Pancreas (tissue), 10 donors: Measurements from ENCODE around the gene ENPEP. TPM values are rescaled to one million over a fixed set of nuclear protein-coding genes. Genes with fewer than 3 reads are reported as not detected.

Experiments used
- ATAC-seq, 4 donors: fragments of 200-7000 bp; cut with Tn5 transposase; one replicate each; pipeline versions ENCODE4 v1.8.0 to v1.9.1; 2020; ENCODE audit warnings: mild to moderate bottlenecking in 4 of 4, moderate library complexity in 4 of 4
- DNase-seq, 6 donors: peaks; one replicate each; pipeline ENCODE4 v3.0.0-alpha.2; 2020
- FAIRE-seq: peaks from 2 replicates; lab custom pipeline; 2012; peaks lifted over from hg19 to GRCh38; lab: Jason Lieb, UNC
- H3K27ac ChIP-seq, 4 donors: fragments of 200-600 bp; sonication (generic); 1 replicate in 3 of 4; 2 replicates in 1 of 4; pipeline versions ENCODE4 v1.5.0 to v1.8.0; 2020
- H3K27me3 ChIP-seq, 4 donors: fragments of 200-600 bp; one replicate each; pipeline ENCODE4 v1.8.0; 2021
- H3K36me3 ChIP-seq, 3 donors: fragments of 200-600 bp; sonication (generic) in 1 of 3; one replicate each; pipeline versions ENCODE4 v1.5.0 to v1.8.0; 2020 to 2021
- H3K4me1 ChIP-seq, 3 donors: fragments of 200-600 bp; one replicate each; pipeline ENCODE4 v1.8.0; 2021
- H3K4me3 ChIP-seq, 4 donors: fragments of 200-600 bp; sonication (generic) in 2 of 4; one replicate each; pipeline versions ENCODE4 v1.5.0 to v1.8.0; 2020 to 2021
- H3K9me3 ChIP-seq, 4 donors: fragments of 200-600 bp; one replicate each; pipeline ENCODE4 v1.8.0; 2021
- CTCF ChIP-seq, 4 donors: fragments of 200-600 bp; sonication (generic) in 3 of 4; IDR thresholded peaks; one replicate each; pipeline versions ENCODE4 v1.5.0 to v1.8.0; 2021; ENCODE audit warnings: antibody characterized with exemption in 4 of 4
- WGBS, 2 donors: extraction: QIAGEN DNeasy Blood & Tissue Kit; methylation state at CpG; one replicate each; pipeline ENCODE4 v1.1.7; 2013; 5-methylcytosine and 5-hydroxymethylcytosine counted together
- intact Hi-C, 3 donors: fragments of 100-400 bp; cut with DNase I; formaldehyde crosslinking; loops; one replicate each; pipeline versions ENCODE4 v1.11.1 to v1.14.2; 2022
- polyA plus RNA-seq, 2 donors: library from polyadenylated mRNA; stranded (reverse); fragments of 200-250 nt; gene quantifications; one replicate each; pipeline ENCODE4 v1.2.3, GENCODE V29; 2013
- total RNA-seq, 6 donors: library from RNA; stranded (reverse); fragmentation: NEBNext Ultra II Directional in 4 of 6; extraction: Animal tissue kit (Norgen Biotek cat#: 25700) in 4 of 6; gene quantifications; one replicate each; pipeline versions ENCODE4 v1.2.1 to v1.2.4, GENCODE V29; 2021 to 2023
- donor health status: healthy with polysubstance abuse.
- donor health status: DM: no; HTN: no; CAD: no; lungs with moderate emphysema.
- donor health status: DM: no; HTN: no; CAD: no.
- donor health status: control.
- donor health status: control.
- donor health status: Bipolar disorder and iron deficiency.
- donor health status: DM: yes; HTN: yes; CAD: no.
- donor health status: DM: no; HTN: no; CAD: no.
- donor health status: DM: no; HTN: no; CAD: no.
- donor health status: DM: yes; HTN: yes; CAD: no.

The ENPEP gene
- total and polyA plus RNA-seq, 8 donors, result 0.27 to 3.1 (median 0.75) TPM

DNA sequence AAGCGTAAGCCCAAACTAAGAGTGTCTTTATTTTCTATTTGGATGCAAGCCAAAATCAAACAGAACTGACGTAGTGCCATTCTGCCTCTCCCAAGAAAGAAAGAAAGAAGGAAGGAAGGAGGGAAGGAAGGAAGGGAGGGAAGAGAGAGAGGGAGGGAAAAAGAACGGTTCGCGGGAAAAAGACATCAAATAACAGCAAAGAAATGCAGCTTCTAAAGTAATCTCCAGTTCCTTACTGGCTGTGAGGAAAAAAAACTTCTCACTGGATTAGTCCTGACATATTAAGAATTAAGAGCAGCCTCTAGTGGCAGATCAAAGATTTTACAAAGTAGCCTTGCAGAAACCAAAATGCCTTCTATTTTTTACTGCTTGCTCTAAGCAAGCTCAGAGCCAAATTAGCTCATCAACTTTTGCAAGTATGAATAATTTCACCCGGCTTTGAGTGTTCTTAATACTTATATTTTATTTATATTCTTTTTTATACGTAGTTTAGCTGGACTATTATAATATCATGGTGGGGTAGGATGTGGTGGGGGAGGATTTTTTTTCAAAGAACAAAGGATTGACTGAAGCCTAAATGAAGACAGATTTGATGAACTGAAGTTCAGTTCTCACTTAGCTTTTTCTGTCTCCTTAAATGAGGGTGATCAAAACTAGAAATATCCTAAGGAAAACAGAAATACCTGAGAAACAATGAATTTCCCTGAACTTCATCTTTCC lies 110.3 kb downstream of the ENPEP start:
- ATAC-seq, result peak in 3 of 4 donors; percentile 65 to 75 (median 70)
- Histone ChIP-seq H3K4me1 (no peaks in the 10 kb centered on the region), H3K36me3 (no peaks in the 10 kb centered on the region), H3K4me3 (no peak overlapping the region), H3K27me3 (no peaks in the 10 kb centered on the region), H3K27ac (no peak overlapping the region), H3K9me3 (no peaks in the 10 kb centered on the region)
- peak in 1 of 4 donors; percentile 20 for TF ChIP-seq CTCF (IDR thresholded peaks at IDR 0.05)
- no peak for DNase-seq
- WGBS, 2 donors, result 21 to 26% methylated on average over 7 of the region's 7 CpGs
- FAIRE-seq, result no peak
- intact Hi-C loops, result no loop called here

DNA sequence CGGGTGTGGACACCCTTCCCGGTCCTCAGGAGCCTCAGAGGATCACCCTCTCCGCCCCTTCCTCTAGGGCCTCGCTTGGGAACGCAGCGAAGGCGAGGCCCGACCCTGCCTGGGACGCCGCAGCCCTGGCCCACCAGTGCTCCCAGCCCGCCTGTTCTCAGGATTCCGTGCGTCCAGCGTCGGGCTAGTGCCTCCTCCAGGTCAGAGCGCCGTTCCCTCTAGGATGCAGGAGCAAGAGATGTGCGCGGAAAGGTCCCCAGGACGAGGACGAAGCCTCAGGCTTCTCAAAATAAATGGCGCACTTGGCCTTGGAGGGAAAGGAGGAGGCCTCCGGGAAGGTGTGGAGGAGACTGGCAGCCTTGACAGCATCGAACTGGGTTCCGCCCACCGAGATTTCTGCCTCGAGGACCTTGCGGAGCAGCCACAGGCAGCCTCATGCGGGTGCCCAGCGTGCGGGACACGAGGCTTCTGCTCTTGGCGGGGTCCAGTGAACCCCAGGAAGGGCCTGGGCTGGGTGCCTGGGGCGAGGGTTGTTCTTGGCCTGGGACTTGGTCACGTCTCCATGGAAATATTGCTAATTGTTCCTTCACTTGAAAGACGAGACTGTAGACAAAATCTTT lies 111.8 kb downstream of the ENPEP start:
- Histone ChIP-seq H3K27me3 (peaks cover 0 to 6% (median under 1%) of the 10 kb centered on the region in 4 donors), H3K27ac (no peak overlapping the region), H3K36me3 (no peaks in the 10 kb centered on the region), H3K9me3 (no peaks in the 10 kb centered on the region), H3K4me1 (no peaks in the 10 kb centered on the region), H3K4me3 (no peak overlapping the region)
- peak in 1 of 6 donors; percentile 52 for DNase-seq
- TF ChIP-seq CTCF (IDR thresholded peaks at IDR 0.05), result no peak
- WGBS, 2 donors, result 82 to 85% methylated on average over 36 of the region's 36 CpGs
- no peak for ATAC-seq
- no peak for FAIRE-seq
- intact Hi-C loops, result no loop called here

DNA sequence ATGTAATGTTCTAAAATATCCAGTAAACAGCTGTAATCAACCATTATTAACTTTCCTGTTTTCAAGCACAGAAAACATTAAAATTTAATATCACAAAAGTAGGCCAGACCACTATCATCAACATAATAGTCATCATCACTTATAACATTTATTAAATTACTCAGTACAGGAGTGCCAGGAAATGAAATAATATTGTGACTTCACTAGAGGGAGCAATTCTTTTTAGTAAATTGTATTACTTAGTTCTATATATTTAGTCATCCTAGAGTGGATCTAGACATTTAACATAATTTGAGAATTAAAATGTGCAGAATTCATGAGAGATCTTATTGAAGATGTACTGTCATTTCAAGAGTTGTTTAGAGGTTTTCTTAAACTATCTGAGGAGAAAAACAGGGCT lies 113.3 kb downstream of the ENPEP start:
- H3K4me3 ChIP-seq, result no peak overlapping the region
- H3K27me3 ChIP-seq, result peaks cover 0 to 6% (median 2%) of the 10 kb centered on the region in 4 donors
- TF ChIP-seq CTCF (IDR thresholded peaks at IDR 0.05), result no peak
- FAIRE-seq (no peak), ATAC-seq (no peak), DNase-seq (no peak)
- no peak overlapping the region for H3K27ac ChIP-seq
- no peaks in the 10 kb centered on the region for H3K4me1 ChIP-seq
- intact Hi-C loops, result no loop called here
- H3K9me3 ChIP-seq, result no peaks in the 10 kb centered on the region
- H3K36me3 ChIP-seq, result no peaks in the 10 kb centered on the region

- DNase-seq (no peak), ATAC-seq (no peak), FAIRE-seq (no peak)
- H3K27ac ChIP-seq, result no peak overlapping the region
- H3K4me3 ChIP-seq, result no peak overlapping the region
- H3K4me1 ChIP-seq, result no peaks in the 10 kb centered on the region
- TF ChIP-seq CTCF (IDR thresholded peaks at IDR 0.05), result no peak
- 41 to 60% methylated on average over 1 of the region's 1 CpG for WGBS, 2 donors
- peaks cover 0 to 6% (median 2%) of the 10 kb centered on the region in 4 donors for H3K27me3 ChIP-seq
- H3K9me3 ChIP-seq, result no peaks in the 10 kb centered on the region
- intact Hi-C loops, result no loop called here
- no peaks in the 10 kb centered on the region for H3K36me3 ChIP-seq
Measured at GRCh38 chr4:110595583-110595982, 119.6 kb downstream of the ENPEP start.

DNA sequence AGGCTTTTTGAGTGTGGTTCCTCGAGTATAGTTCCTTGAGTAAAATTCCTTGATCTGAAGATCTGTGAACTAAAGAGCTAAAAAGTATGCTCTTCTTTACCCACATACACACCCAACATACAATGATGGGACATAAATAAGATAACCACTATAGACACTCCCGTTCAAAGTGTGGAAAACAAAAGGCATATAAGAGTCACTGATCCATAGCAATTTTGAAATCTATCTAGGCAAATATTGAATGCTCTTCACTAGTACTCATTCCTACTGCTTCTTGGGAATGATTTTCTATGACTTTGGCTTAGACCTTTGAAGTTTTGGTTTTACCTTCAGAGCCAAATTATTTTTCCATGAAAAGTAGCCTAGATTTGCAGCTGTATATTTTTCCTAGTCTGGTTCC lies 120.5 kb downstream of the ENPEP start:
- Histone ChIP-seq H3K27ac (no peak overlapping the region), H3K4me3 (no peak overlapping the region), H3K27me3 (peaks cover 0 to 6% (median 2%) of the 10 kb centered on the region in 4 donors), H3K4me1 (no peaks in the 10 kb centered on the region), H3K9me3 (no peaks in the 10 kb centered on the region), H3K36me3 (no peaks in the 10 kb centered on the region)
- intact Hi-C loops, result no loop called here
- no peak for FAIRE-seq
- 52 to 55% methylated on average over 2 of the region's 2 CpGs for WGBS, 2 donors
- no peak for ATAC-seq
- no peak for DNase-seq
- no peak for TF ChIP-seq CTCF (IDR thresholded peaks at IDR 0.05)
